ENCODE data around the gene ACOXL. TPM values are rescaled to one million over a fixed set of nuclear protein-coding genes. Genes with fewer than 3 reads are reported as not detected.

The ACOXL gene
- total and polyA plus RNA-seq, 2 donors (not counting 3 experiments of a cell fraction or from before 2014, with no cell fraction given) = not detected

GRCh38 chr2:110847651-110848050 lies 115.3 kb downstream of the ACOXL start:
- no peaks in the 10 kb centered on the region for H3K79me2 ChIP-seq (ENCODE audit: control insufficient read depth, insufficient read depth, low read length)
- H3K4me1 ChIP-seq (ENCODE audit: control insufficient read depth, extremely low read depth, insufficient read depth, low read length) = no peaks in the 10 kb centered on the region
- H3K36me3 ChIP-seq (ENCODE audit: control insufficient read depth in 2 of 2, extremely low read depth in 1 of 2, insufficient read depth in 2 of 2, low read length in 2 of 2) = no peaks in the 10 kb centered on the region
- FAIRE-seq (no peak), DNase-seq (ENCODE audit: low read depth, low spot score) (no peak)
- no peaks in the 10 kb centered on the region for H4K20me1 ChIP-seq (replicated peaks; ENCODE audit: control insufficient read depth, extremely low read depth, insufficient read depth, low read length)
- dilution Hi-C loops (cut with MboI; ENCODE audit: extremely low pct_ligation_motif_present, low sequenced_read_pairs) = no loop called here
- CTCF ChIA-PET = no interaction called here
- H3K9me1 ChIP-seq (replicated peaks; ENCODE audit: control insufficient read depth, extremely low read depth, insufficient read depth, low read length) = no peaks in the 10 kb centered on the region
- H3K27me3 ChIP-seq (ENCODE audit: control insufficient read depth in 2 of 2, insufficient read depth in 2 of 2, low read length in 2 of 2) = peaks cover 5 to 9% of the 10 kb centered on the region in 2 experiments
- H3K9ac ChIP-seq (replicated peaks; ENCODE audit: extremely low read depth, insufficient read depth, low read length) = no peak overlapping the region
- TF ChIP-seq POLR2A (IDR thresholded peaks at IDR 0.05; ENCODE audit: low read depth, low read length) (no peak), CTCF (IDR thresholded peaks at IDR 0.05; ENCODE audit: extremely low read depth in 1 of 2, insufficient read depth in 1 of 2, low read depth in 1 of 2, low read length in 2 of 2) (no peak), GATA2 (IDR thresholded peaks at IDR 0.05; ENCODE audit: insufficient read depth, insufficient read length, low read depth, low read length) (no peak), MAX (IDR thresholded peaks at IDR 0.05; ENCODE audit: insufficient read depth, insufficient read length) (no peak), JUN (IDR thresholded peaks at IDR 0.05; ENCODE audit: borderline replicate concordance, insufficient read depth, insufficient read length, low read depth) (no peak), EZH2 (IDR thresholded peaks at IDR 0.05; ENCODE audit: borderline replicate concordance, low read depth, low read length, severe bottlenecking) (no peak), FOS (IDR thresholded peaks at IDR 0.05; ENCODE audit: borderline replicate concordance, insufficient read depth, low read length) (no peak), POLR2AphosphoS5 (IDR thresholded peaks at IDR 0.05; ENCODE audit: insufficient read depth, low read depth, low read length) (no peak), MYC (IDR thresholded peaks at IDR 0.05; ENCODE audit: low read depth, low read length) (no peak)
- no peak overlapping the region for H3K4me3 ChIP-seq (replicated peaks in 1 of 3; ENCODE audit: insufficient read depth in 1 of 3, low read depth in 1 of 3, low read length in 3 of 3)
- H2AFZ ChIP-seq (ENCODE audit: low read depth, low read length) = no peak overlapping the region
- H3K4me2 ChIP-seq (ENCODE audit: insufficient read depth, low read length) = no peak overlapping the region
- BruUV-seq (replicated peaks) = no TSS peak
- POLR2A ChIA-PET = no interaction called here
- H3K27ac ChIP-seq (ENCODE audit: insufficient read depth, low read depth, low read length) = no peak overlapping the region
- no peaks in the 10 kb centered on the region for H3K9me3 ChIP-seq (replicated peaks; ENCODE audit: control insufficient read depth, insufficient read depth, low read length)
- intact Hi-C loops (cut with micrococcal nuclease) = no loop called here
